ENCODE measurements around the gene ESYT3.
"Not testable (repeated sequence)": the region's sequence is repeated elsewhere in the genome, so short reads cannot be mapped to it uniquely, and the experiment has no call there.

ESYT3 gene

DNA sequence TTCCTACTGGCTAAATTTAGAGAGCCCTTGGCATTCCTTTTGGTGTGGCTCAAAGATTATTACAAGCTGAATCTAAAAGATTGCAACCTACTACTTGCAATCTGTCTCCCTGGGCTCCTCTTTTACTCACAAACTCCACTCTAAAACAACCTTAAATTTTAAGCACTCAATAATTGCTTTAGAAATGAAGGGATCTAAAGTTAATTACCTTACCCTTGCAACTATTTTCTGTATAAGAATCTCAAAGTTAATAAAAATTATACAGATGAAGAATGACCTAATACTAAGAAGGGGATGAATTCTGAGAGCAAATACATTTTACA lies 60.2 kb downstream of the ESYT3 start:
- no peak for DNase-seq (ENCODE audit: low read depth, low spot score)
- Histone ChIP-seq H3K36me3 (ENCODE audit: insufficient read depth, insufficient read length, low read length) (peaks cover 3% of the 10 kb centered on the region), H3K27me3 (ENCODE audit: insufficient read depth, insufficient read length) (no peaks in the 10 kb centered on the region), H3K9me3 (ENCODE audit: insufficient read depth, low read length) (no peaks in the 10 kb centered on the region; the same call in 1 of the 2 replicates), H3K4me3 (ENCODE audit: insufficient read length, low read depth) (no peak overlapping the region), H3K4me1 (ENCODE audit: insufficient read depth, insufficient read length) (peaks cover 2% of the 10 kb centered on the region), H3K9ac (ENCODE audit: insufficient read length, low read depth) (no peak overlapping the region)
- TF ChIP-seq SUZ12 (IDR thresholded peaks at IDR 0.05; ENCODE audit: extremely low read depth, insufficient read depth, insufficient read length) = no peak
- TF ChIP-seq ZNF274 (IDR thresholded peaks at IDR 0.05; ENCODE audit: low read depth, low read length) = no peak
- TF ChIP-seq YY1 (IDR thresholded peaks at IDR 0.05; ENCODE audit: insufficient read depth, insufficient read length) = no peak

DNA sequence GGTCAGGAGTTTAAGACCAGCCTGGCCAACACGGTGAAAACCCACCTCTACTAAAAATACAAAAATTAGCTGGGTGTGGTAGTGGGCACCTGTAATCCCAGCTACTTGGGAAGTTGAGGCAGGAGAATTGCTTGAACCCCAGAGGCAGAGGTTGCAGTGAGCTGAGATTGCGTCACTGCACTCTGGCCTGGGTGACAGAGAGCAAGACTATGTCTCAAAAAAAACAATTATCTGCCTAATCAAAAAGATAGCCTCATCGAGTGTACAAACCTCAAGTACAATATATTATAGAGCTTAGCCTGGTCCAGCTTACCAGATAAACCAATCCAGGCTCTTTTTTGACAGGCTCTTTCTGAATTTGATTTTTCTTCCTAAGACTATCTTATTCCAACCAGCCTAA lies 61.2 kb downstream of the ESYT3 start:
- H3K27me3 ChIP-seq (ENCODE audit: insufficient read depth, insufficient read length); H3K9ac ChIP-seq (ENCODE audit: insufficient read length, low read depth); H3K4me3 ChIP-seq (ENCODE audit: insufficient read length, low read depth); H3K4me1 ChIP-seq (ENCODE audit: insufficient read depth, insufficient read length); H3K36me3 ChIP-seq (ENCODE audit: insufficient read depth, insufficient read length, low read length); DNase-seq (ENCODE audit: low read depth, low spot score); H3K9me3 ChIP-seq (ENCODE audit: insufficient read depth, low read length): not testable (repeated sequence)

DNA sequence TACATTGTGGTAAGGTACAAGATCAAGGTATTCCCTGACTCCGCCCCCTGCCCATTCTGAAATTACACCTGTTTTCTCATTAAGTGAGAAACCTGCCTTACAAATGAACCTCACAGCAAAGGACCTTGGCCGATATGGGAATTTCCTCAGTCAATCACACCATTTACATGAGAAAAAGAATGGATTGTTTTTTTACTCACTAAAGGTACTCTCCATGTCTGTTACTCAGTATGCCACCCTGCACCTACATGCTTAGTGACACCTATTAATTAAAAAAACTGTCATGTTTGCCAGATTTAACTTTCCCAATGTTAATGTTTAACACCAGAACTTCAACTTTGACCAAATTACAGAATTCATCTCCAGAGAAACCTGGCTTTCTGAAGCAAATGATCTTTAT lies 62.0 kb downstream of the ESYT3 start:
- Histone ChIP-seq H3K36me3 (ENCODE audit: insufficient read depth, insufficient read length, low read length) (peaks cover 6% of the 10 kb centered on the region), H3K9ac (ENCODE audit: insufficient read length, low read depth) (no peak overlapping the region), H3K9me3 (ENCODE audit: insufficient read depth, low read length) (no peaks in the 10 kb centered on the region; the same call in 1 of the 2 replicates), H3K4me3 (ENCODE audit: insufficient read length, low read depth) (no peak overlapping the region), H3K27me3 (ENCODE audit: insufficient read depth, insufficient read length) (no peaks in the 10 kb centered on the region), H3K4me1 (ENCODE audit: insufficient read depth, insufficient read length) (peaks cover 2% of the 10 kb centered on the region)
- no peak for DNase-seq (ENCODE audit: low read depth, low spot score)
- TF ChIP-seq ZNF274 (IDR thresholded peaks at IDR 0.05; ENCODE audit: low read depth, low read length) (no peak), SUZ12 (IDR thresholded peaks at IDR 0.05; ENCODE audit: extremely low read depth, insufficient read depth, insufficient read length) (no peak), YY1 (IDR thresholded peaks at IDR 0.05; ENCODE audit: insufficient read depth, insufficient read length) (no peak)

DNA sequence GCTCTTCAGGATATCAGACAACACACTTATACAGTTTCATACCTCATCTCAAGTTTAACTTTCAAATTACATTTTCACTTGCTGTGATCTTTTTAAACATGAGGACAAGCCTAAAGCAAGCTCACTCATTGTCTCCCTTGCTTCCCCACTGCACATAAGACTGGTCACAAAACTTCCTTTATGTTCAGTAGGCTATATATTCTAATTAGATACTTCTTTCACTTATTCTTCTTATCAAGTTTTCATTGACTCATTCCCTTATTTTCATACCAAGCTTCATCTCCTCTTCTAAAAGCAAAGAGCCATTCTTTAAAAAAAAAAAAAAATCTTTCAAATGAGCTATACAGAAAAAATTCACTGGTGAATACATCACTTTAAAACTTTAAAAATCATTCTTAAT lies 62.6 kb downstream of the ESYT3 start:
- H3K4me3 ChIP-seq (ENCODE audit: insufficient read length, low read depth) = no peak overlapping the region
- peaks cover 6% of the 10 kb centered on the region for H3K36me3 ChIP-seq (ENCODE audit: insufficient read depth, insufficient read length, low read length)
- no peaks in the 10 kb centered on the region for H3K27me3 ChIP-seq (ENCODE audit: insufficient read depth, insufficient read length)
- no peak overlapping the region for H3K9ac ChIP-seq (ENCODE audit: insufficient read length, low read depth)
- H3K4me1 ChIP-seq (ENCODE audit: insufficient read depth, insufficient read length) = peaks cover under 1% of the 10 kb centered on the region
- TF ChIP-seq SUZ12 (IDR thresholded peaks at IDR 0.05; ENCODE audit: extremely low read depth, insufficient read depth, insufficient read length) (no peak), ZNF274 (IDR thresholded peaks at IDR 0.05; ENCODE audit: low read depth, low read length) (no peak), YY1 (IDR thresholded peaks at IDR 0.05; ENCODE audit: insufficient read depth, insufficient read length) (no peak)
- no peaks in the 10 kb centered on the region; the same call in 1 of the 2 replicates for H3K9me3 ChIP-seq (ENCODE audit: insufficient read depth, low read length)
- DNase-seq (ENCODE audit: low read depth, low spot score) = no peak

DNA sequence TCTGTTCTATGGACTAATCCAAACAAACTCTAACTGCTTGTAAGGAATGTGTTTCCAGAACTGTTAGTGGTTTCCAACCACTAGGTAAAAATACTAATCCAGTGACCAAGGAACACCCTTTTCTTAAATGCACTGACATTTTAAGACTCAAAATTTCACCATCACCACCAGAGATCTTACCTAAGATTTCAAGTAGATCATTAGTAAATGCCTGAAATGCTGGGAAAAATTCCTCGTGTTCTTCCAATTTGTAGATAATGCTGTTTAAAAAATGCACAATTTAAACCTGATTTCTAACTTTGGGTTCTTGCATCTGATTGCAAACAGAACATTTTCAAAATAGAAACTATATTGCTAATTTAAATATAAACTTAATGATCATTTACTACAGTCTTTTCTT lies 63.4 kb downstream of the ESYT3 start:
- H3K9me3 ChIP-seq (ENCODE audit: insufficient read depth, low read length) = no peaks in the 10 kb centered on the region
- H3K4me3 ChIP-seq (ENCODE audit: insufficient read length, low read depth) = no peak overlapping the region
- H3K36me3 ChIP-seq (ENCODE audit: insufficient read depth, insufficient read length, low read length) = peaks cover 6% of the 10 kb centered on the region
- DNase-seq (ENCODE audit: low read depth, low spot score) = no peak
- no peaks in the 10 kb centered on the region for H3K4me1 ChIP-seq (ENCODE audit: insufficient read depth, insufficient read length)
- TF ChIP-seq YY1 (IDR thresholded peaks at IDR 0.05; ENCODE audit: insufficient read depth, insufficient read length) = no peak
- TF ChIP-seq SUZ12 (IDR thresholded peaks at IDR 0.05; ENCODE audit: extremely low read depth, insufficient read depth, insufficient read length) = no peak
- TF ChIP-seq ZNF274 (IDR thresholded peaks at IDR 0.05; ENCODE audit: low read depth, low read length) = no peak
- no peak overlapping the region for H3K9ac ChIP-seq (ENCODE audit: insufficient read length, low read depth)
- no peaks in the 10 kb centered on the region for H3K27me3 ChIP-seq (ENCODE audit: insufficient read depth, insufficient read length)

DNA sequence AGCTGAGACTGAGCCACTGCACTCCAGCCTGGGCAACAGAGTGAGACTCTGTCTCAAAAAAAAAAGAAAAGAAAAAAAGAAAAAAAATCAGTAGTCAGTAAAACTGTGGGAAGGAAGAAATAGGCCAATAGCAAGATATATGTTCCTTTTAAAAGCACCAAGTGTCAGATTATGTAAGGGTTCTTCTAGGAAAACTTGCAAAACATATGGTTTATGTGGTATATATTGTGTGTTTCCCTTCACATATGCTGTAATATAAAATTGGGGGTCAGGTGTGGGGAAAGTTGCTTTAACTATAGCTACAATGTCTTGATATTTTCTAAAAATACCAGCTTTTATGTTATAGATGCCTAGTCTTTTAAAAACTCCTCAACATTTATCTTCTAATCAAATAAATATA lies 64.6 kb downstream of the ESYT3 start:
- Histone ChIP-seq H3K9ac (ENCODE audit: insufficient read length, low read depth) (no peak overlapping the region), H3K36me3 (ENCODE audit: insufficient read depth, insufficient read length, low read length) (peaks cover 3% of the 10 kb centered on the region), H3K9me3 (ENCODE audit: insufficient read depth, low read length) (no peaks in the 10 kb centered on the region), H3K4me3 (ENCODE audit: insufficient read length, low read depth) (no peak overlapping the region), H3K4me1 (ENCODE audit: insufficient read depth, insufficient read length) (no peaks in the 10 kb centered on the region), H3K27me3 (ENCODE audit: insufficient read depth, insufficient read length) (no peaks in the 10 kb centered on the region)
- TF ChIP-seq ZNF274 (IDR thresholded peaks at IDR 0.05; ENCODE audit: low read depth, low read length) = no peak
- TF ChIP-seq SUZ12 (IDR thresholded peaks at IDR 0.05; ENCODE audit: extremely low read depth, insufficient read depth, insufficient read length) = no peak
- TF ChIP-seq YY1 (IDR thresholded peaks at IDR 0.05; ENCODE audit: insufficient read depth, insufficient read length) = no peak
- no peak for DNase-seq (ENCODE audit: low read depth, low spot score)

DNA sequence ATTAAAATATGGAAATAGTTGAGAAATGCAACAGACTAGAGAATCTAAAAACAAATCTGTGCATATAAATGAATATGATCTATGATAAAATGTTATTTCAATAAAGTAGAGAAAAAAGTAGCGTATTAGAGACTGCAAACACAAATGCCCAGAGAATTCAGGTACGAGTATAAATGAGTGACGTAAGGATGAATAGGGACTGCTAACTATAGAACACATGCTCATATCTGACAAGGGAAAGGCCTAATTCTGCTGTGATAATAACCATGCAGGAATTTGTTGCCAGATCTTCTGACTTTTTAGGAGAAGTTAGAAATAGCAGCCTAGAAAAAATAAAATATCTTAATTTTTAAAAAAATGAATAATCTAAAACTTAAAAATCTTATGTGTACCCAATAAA lies 73.1 kb downstream of the ESYT3 start:
- Histone ChIP-seq H3K9ac (ENCODE audit: insufficient read length, low read depth) (no peak overlapping the region), H3K27me3 (ENCODE audit: insufficient read depth, insufficient read length) (no peaks in the 10 kb centered on the region), H3K36me3 (ENCODE audit: insufficient read depth, insufficient read length, low read length) (no peaks in the 10 kb centered on the region), H3K9me3 (ENCODE audit: insufficient read depth, low read length) (no peaks in the 10 kb centered on the region), H3K4me3 (ENCODE audit: insufficient read length, low read depth) (no peak overlapping the region), H3K4me1 (ENCODE audit: insufficient read depth, insufficient read length) (no peaks in the 10 kb centered on the region)
- DNase-seq (ENCODE audit: low read depth, low spot score) = no peak
- TF ChIP-seq YY1 (IDR thresholded peaks at IDR 0.05; ENCODE audit: insufficient read depth, insufficient read length) (no peak), ZNF274 (IDR thresholded peaks at IDR 0.05; ENCODE audit: low read depth, low read length) (no peak), SUZ12 (IDR thresholded peaks at IDR 0.05; ENCODE audit: extremely low read depth, insufficient read depth, insufficient read length) (no peak)

DNA sequence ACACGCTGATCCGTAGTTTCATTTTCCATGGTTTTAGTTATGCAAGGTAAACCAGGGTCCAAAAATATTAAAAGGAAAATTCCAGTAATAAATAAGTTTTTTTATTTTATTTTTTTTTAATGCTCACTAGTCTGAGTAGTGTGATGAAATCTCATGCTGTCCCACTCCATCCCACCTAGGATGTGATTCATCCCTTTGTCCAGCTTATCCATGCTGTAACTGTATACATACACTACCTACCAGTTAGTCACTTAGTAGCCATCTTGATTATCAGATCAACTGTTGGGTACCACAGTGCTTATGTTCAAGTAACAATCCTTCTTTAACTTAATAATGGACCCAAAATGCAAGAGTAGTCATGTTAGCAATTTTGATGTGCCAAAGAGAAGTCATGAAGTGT lies 75.2 kb downstream of the ESYT3 start:
- H3K36me3 ChIP-seq (ENCODE audit: insufficient read depth, insufficient read length, low read length) = no peaks in the 10 kb centered on the region
- H3K4me1 ChIP-seq (ENCODE audit: insufficient read depth, insufficient read length) = no peaks in the 10 kb centered on the region
- no peaks in the 10 kb centered on the region for H3K27me3 ChIP-seq (ENCODE audit: insufficient read depth, insufficient read length)
- TF ChIP-seq SUZ12 (IDR thresholded peaks at IDR 0.05; ENCODE audit: extremely low read depth, insufficient read depth, insufficient read length) = no peak
- no peak for TF ChIP-seq YY1 (IDR thresholded peaks at IDR 0.05; ENCODE audit: insufficient read depth, insufficient read length)
- TF ChIP-seq ZNF274 (IDR thresholded peaks at IDR 0.05; ENCODE audit: low read depth, low read length) = no peak
- H3K9me3 ChIP-seq (ENCODE audit: insufficient read depth, low read length) = no peaks in the 10 kb centered on the region
- no peak overlapping the region for H3K4me3 ChIP-seq (ENCODE audit: insufficient read length, low read depth)
- no peak for DNase-seq (ENCODE audit: low read depth, low spot score)
- no peak overlapping the region for H3K9ac ChIP-seq (ENCODE audit: insufficient read length, low read depth)

Measured in NT2/D1 (cell line).